A673 (cell line): Measurements from ENCODE around the gene RASSF3.

Source experiments
- CTCF ChIP-seq: fragments of 300-800, 200-600 bp; sonication (generic); conservative IDR thresholded peaks from 2 replicates; pipeline ENCODE4 v1.5.1; 2017; ENCODE audit warnings: low read depth, mild to moderate bottlenecking, antibody characterized with exemption, low read length, moderate library complexity, mixed read lengths
- EZH2 ChIP-seq: fragments of 200-600 bp; sonication (generic); IDR thresholded peaks from 2 replicates; pipeline ENCODE4 v1.6.1; 2017; ENCODE audit warnings: borderline replicate concordance, low read depth, mild to moderate bottlenecking, mixed read lengths, antibody characterized with exemption, low read length; ENCODE audit not compliant: poor library complexity, severe bottlenecking

GRCh38 chr12:64646318-64646717 lies 36.0 kb downstream of the RASSF3 start:
- TF ChIP-seq CTCF (no peak), EZH2 (no peak)
